ENCODE data around the gene IL17B.
"Not testable (repeated sequence)": the region's sequence is repeated elsewhere in the genome, so short reads cannot be mapped to it uniquely, and the experiment has no call there.

Gene IL17B

DNA sequence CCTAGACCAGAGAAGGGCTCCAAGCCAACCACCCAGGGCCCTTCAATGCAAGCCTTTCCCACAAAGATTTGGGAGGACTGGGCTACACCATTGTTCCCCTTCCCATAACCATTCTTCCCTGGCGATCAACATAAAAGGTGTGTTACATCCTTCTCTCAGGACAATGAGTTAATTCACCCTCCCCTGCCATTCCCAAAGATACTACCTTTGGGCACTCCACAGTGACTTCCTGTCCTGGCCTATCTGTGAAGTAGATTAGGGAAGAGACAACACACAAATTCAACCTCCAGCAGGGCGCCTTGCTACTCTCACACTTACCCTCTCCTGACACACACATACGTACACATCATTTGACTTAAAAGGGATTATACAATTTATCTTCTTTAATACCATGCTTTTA lies 23.2 kb upstream of the IL17B start:
- POLR2A ChIA-PET = no interaction called here
- CTCF ChIA-PET = interaction anchor here (1.0 kb wide), 1 partner anchor 40 kb away, joined by 3 read pairs; no protein-coding TSS in a partner anchor

DNA sequence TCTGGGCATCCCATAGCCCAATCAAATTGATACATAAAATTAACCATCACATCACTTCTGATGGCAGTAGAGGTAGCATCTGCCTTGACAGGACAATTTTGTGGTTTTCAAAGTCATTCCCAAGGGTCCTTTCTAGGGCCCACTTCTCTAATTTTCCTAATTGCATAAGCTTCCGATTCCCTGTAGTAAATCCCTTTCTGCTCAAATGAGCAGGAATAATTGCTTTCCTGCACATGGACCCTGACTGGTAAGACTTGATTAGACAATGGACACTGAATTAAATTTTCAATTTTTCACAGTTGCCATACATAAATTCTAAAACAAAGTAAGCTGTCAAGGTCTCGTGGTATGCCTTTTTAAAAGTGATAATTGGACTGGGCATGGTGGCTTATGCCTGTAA lies 22.0 kb upstream of the IL17B start:
- ChIA-PET POLR2A (no interaction called here), CTCF (interaction anchor here (1.2 to 1.3 kb wide), 3 partner anchors 15 to 42 kb away, joined by 3 read pairs; no protein-coding TSS in a partner anchor)
- TF ChIP-seq, protein P1, sequence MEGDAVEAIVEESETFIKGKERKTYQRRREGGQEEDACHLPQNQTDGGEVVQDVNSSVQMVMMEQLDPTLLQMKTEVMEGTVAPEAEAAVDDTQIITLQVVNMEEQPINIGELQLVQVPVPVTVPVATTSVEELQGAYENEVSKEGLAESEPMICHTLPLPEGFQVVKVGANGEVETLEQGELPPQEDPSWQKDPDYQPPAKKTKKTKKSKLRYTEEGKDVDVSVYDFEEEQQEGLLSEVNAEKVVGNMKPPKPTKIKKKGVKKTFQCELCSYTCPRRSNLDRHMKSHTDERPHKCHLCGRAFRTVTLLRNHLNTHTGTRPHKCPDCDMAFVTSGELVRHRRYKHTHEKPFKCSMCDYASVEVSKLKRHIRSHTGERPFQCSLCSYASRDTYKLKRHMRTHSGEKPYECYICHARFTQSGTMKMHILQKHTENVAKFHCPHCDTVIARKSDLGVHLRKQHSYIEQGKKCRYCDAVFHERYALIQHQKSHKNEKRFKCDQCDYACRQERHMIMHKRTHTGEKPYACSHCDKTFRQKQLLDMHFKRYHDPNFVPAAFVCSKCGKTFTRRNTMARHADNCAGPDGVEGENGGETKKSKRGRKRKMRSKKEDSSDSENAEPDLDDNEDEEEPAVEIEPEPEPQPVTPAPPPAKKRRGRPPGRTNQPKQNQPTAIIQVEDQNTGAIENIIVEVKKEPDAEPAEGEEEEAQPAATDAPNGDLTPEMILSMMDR (IDR thresholded peaks at IDR 0.05; ENCODE audit: control extremely low read depth, extremely low read depth, low read depth, missing control alignments) = no peak
- no peak for DNase-seq (ENCODE audit: extremely low spot score)

More for the DNA sequence above, 23.2 kb upstream of the IL17B start:
- DNase-seq (ENCODE audit: extremely low spot score) = no peak
- TF ChIP-seq, protein P1 (IDR thresholded peaks at IDR 0.05; ENCODE audit: control extremely low read depth, extremely low read depth, low read depth, missing control alignments) = no peak

DNA sequence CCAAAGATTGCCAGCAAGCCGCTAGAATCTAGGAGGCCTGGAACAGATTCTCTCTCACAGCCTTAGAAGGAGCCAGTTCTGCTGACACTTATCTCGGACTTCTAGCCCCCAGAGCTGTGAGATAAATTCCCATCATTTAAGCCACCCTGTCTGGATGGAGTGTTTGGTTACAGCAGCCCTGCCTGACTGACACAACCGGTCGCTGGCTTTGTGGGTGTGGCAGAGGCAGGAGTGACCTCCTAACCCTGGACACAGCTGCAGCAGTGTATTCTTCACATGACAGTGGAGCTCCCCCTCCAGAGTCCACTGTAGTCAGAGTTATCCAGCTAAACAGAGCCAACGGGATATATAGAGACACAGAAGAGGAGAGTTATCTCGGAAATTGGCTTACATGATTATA lies 21.2 kb upstream of the IL17B start:
- TF ChIP-seq, protein P1 (IDR thresholded peaks at IDR 0.05; ENCODE audit: control extremely low read depth, extremely low read depth, low read depth, missing control alignments) = no peak
- ChIA-PET CTCF (interaction anchor here (1.2 to 1.3 kb wide), 3 partner anchors 16 to 43 kb away, joined by 3 read pairs; no protein-coding TSS in a partner anchor), POLR2A (no interaction called here)
- DNase-seq (ENCODE audit: extremely low spot score) = no peak

DNA sequence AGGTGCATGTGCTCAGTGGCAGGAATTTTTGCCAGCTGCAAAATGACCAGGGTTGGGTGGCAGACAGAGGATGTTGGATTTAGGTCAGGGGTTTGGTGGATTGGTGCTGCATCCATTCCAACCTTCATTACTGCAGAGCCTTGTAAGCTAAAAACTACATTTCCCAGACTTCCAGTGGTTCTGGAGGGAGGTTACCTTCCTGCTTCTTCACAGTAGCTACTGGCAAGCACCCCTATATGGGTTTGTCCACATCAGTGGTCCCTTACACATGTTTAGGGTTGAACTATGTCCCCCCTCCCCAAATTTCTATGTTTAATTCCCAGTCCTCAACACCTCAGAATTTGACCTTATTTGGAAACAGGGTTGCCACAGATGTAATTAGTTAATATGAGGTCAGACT lies 20.7 kb upstream of the IL17B start:
- TF ChIP-seq, protein P1 (IDR thresholded peaks at IDR 0.05; ENCODE audit: control extremely low read depth, extremely low read depth, low read depth, missing control alignments) = no peak
- CTCF ChIA-PET = interaction anchor here (1.0 to 1.3 kb wide), 3 partner anchors 15 to 43 kb away, joined by 3 to 4 read pairs (median 3); no protein-coding TSS in a partner anchor

DNA sequence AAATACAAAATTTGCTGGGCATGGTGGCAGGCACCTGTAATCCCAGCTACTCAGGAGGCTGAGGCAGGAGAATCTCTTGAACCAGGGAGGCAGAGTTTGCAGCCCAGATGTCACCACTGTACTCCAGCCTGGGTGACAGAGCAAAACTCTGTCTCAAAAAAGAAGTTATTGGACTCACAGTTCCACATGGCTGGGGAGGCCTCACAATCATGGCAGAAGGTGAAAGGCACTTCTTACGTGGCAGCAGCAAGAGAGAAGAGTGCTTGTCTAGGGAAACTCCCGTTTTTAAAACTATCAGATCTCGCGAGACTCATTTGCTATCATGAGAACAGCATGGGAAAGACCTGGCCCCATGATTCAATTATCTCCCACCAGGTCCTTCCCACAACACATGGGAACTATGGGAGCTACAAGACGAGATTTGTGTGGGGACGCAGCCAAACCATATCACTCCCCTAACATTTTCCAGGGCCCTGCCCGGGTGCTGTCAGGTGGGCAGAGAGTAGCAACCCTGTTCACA lies 19.7 kb upstream of the IL17B start:
- DNase-seq (ENCODE audit: extremely low spot score); POLR2A ChIA-PET: not testable (repeated sequence)
- CTCF ChIA-PET = interaction anchor here (0.9 to 1.2 kb wide), 4 partner anchors 9 to 31 kb away, joined by 3 to 5 read pairs (median 4); no protein-coding TSS in a partner anchor

More for the DNA sequence above, 20.7 kb upstream of the IL17B start:
- no peak for DNase-seq (ENCODE audit: extremely low spot score)
- POLR2A ChIA-PET = no interaction called here

DNA sequence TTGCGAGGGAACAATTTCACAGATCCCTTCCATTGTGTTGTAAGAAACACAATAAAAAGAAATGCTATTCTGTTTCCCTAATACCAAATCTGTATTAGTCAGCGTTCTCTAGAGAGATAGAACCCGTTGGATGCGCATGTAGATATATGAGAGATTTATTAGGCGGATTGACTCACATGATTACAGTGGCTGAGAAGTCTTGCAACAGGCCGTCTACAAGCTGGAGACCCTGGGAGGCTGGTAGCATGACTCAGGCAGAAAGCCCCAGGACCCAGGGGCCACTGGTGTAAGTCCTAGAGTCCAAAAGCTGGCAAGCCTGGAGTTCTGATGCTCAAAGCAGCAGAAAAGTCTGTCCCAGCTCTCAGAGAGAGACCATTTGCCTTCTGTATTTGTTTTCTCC lies 18.4 kb upstream of the IL17B start:
- no peak for DNase-seq (ENCODE audit: extremely low spot score)

DNA sequence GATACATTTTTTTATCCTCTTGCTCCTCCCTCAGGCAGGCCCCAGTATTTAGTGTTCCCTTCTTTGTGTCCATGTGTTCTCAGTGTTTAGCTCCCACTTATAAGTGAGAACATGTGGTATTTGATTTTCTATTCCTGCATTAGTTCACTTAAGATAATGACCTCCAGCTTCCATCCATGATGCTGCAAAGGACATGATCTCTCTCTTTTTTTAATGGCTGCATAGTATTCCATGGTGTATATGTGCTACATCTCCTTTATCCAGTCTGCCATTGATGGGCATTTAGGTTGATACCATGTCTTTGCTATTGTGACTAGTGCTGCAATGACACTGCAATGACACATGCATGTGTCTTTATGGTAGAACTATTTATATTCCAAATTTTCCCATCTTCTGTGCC lies 15.9 kb upstream of the IL17B start:
- POLR2A ChIA-PET; DNase-seq (ENCODE audit: extremely low spot score): not testable (repeated sequence)
- CTCF ChIA-PET = interaction anchor here (1.3 to 2.0 kb wide), 3 partner anchors 13 to 41 kb away, joined by 3 to 6 read pairs (median 6); no protein-coding TSS in a partner anchor

More for the DNA sequence above, 18.4 kb upstream of the IL17B start:
- POLR2A ChIA-PET = no interaction called here
- TF ChIP-seq, protein P1 (IDR thresholded peaks at IDR 0.05; ENCODE audit: control extremely low read depth, extremely low read depth, low read depth, missing control alignments) = no peak
- CTCF ChIA-PET = no interaction called here

DNA sequence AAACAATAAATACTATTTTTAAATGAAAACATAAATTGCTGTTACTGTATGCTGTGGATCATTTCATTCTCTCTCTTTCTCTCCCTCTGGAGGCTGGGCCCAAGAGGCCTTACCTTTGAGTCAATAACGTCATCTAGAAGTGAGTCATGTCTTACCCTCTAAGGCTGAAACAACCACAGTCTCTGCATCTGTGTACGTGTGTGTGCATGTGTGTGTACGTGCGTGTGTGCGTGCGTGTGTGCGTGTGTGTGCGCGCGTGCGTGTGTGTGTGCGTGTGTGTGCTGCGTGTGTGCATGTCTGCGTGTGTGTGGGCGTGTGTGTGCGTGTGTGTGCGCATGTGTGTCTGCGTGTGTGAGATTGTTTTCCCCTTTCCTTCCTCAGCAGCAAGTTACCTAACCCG lies 13.6 kb upstream of the IL17B start:
- TF ChIP-seq, protein P1 (IDR thresholded peaks at IDR 0.05; ENCODE audit: control extremely low read depth, extremely low read depth, low read depth, missing control alignments) = no peak
- DNase-seq (ENCODE audit: extremely low spot score) = no peak
- ChIA-PET POLR2A (no interaction called here), CTCF (no interaction called here)

All from GM10248 (cell line).